A549 (cell line): ENCODE results near the gene HEG1. TPM values are rescaled to one million over a fixed set of nuclear protein-coding genes. Genes with fewer than 3 reads are reported as not detected.

ENCODE experiments used
- ATAC-seq, 2 experiments: fragments of 200-7000 bp in 1 of 2; fragments of >200 bp in 1 of 2; cut with Nextera tagmentation in 1 of 2; cut with Tn5 transposase in 1 of 2; 3 replicates each; pipeline versions ENCODE4 v1.8.0 to v1.9.1; 2018 to 2020; ENCODE audit warnings: mild to moderate bottlenecking in 1 of 2, moderate library complexity in 1 of 2
- CTCF ChIA-PET: fragments of 300-600 bp; sonication (Branson Sonifier 250); formaldehyde crosslinking; extraction: SDS; loops from one replicate; lab custom pipeline; 2021; ENCODE audit warnings: antibody characterized with exemption, inconsistent platforms; lab: Yijun Ruan, JAX
- POLR2A ChIA-PET: fragments of 350-600 bp; formaldehyde crosslinking; extraction: SDS; loops from one replicate; lab custom pipeline; 2021; ENCODE audit warnings: antibody characterized with exemption, inconsistent platforms; lab: Yijun Ruan, JAX
- DNase-seq, 2 experiments: peaks; one replicate each; pipeline versions ENCODE4 v3.0.0 to v3.0.0-alpha.2; 2011 to 2016; ENCODE audit warnings: low read depth in 1 of 2, low spot score in 1 of 2
- FAIRE-seq: peaks from 2 replicates; lab custom pipeline; 2011; peaks lifted over from hg19 to GRCh38; lab: Jason Lieb, UNC
- H3K27ac ChIP-seq, 2 experiments: fragments of >200 bp; sonication (Bioruptor Twin); formaldehyde crosslinking; 3 replicates each; pipeline ENCODE4 v1.5.1; 2016 to 2017
- H3K4me1 ChIP-seq: fragments of >200 bp; sonication (Bioruptor Twin); formaldehyde crosslinking; 3 replicates; pipeline ENCODE4 v1.6.1; 2016
- H3K4me2 ChIP-seq: fragments of >200 bp; sonication (Bioruptor Twin); formaldehyde crosslinking; 3 replicates; pipeline ENCODE4 v1.6.1; 2016
- H3K4me3 ChIP-seq: fragments of >200 bp; sonication (Bioruptor Twin); formaldehyde crosslinking; 3 replicates; pipeline ENCODE4 v1.5.1; 2016
- H3K9me3 ChIP-seq: fragments of >200 bp; sonication (Bioruptor Twin); formaldehyde crosslinking; 3 replicates; pipeline ENCODE4 v1.6.1; 2016
- CBX8 ChIP-seq: fragments of 200-600 bp; sonication (generic); IDR thresholded peaks from 2 replicates; pipeline ENCODE4 v1.6.1; 2016
- CHD4 ChIP-seq: fragments of 200-600 bp; sonication (generic); IDR thresholded peaks from 2 replicates; pipeline ENCODE4 v1.6.1; 2016; ENCODE audit warnings: antibody characterized with exemption, mild to moderate bottlenecking, borderline replicate concordance
- EP300 ChIP-seq, 2 experiments: fragments of >200 bp; sonication (Bioruptor Twin); formaldehyde crosslinking; IDR thresholded peaks; 2 replicates in 1 of 2; 3 replicates in 1 of 2; pipeline ENCODE4 v1.6.1; 2016 to 2017
- FOSB ChIP-seq: fragments of 250-450 bp; sonication (Bioruptor Pico); IDR thresholded peaks from 2 replicates; pipeline ENCODE4 v1.5.0; 2020; ENCODE audit warnings: mild to moderate bottlenecking, moderate library complexity
- GATA3 ChIP-seq: IDR thresholded peaks from 2 replicates; pipeline ENCODE4 v1.6.1; 2012; ENCODE audit warnings: borderline replicate concordance
- HDAC2 ChIP-seq: fragments of 200-600 bp; sonication (generic); IDR thresholded peaks from 2 replicates; pipeline ENCODE4 v1.6.1; 2016
- HOXA7 ChIP-seq: fragments of 250-450 bp; sonication (Bioruptor Pico); IDR thresholded peaks from 2 replicates; pipeline ENCODE4 v1.5.0; 2020; ENCODE audit warnings: mild to moderate bottlenecking, moderate library complexity
- HOXB13 ChIP-seq: fragments of 250-450 bp; sonication (Bioruptor Pico); IDR thresholded peaks from 2 replicates; pipeline ENCODE4 v1.5.0; 2020; ENCODE audit warnings: low read depth, mild to moderate bottlenecking, moderate library complexity
- KDM1A ChIP-seq: fragments of 200-600 bp; sonication (generic); IDR thresholded peaks from 2 replicates; pipeline ENCODE4 v1.6.1; 2016; ENCODE audit warnings: low read depth, mild to moderate bottlenecking
- MAZ ChIP-seq: fragments of 150-350 bp; IDR thresholded peaks from 2 replicates; pipeline ENCODE4 v1.6.1; 2014; ENCODE audit warnings: antibody characterized with exemption, low read depth, low read length, borderline replicate concordance
- NFE2L2 ChIP-seq: fragments of 150-350 bp; conservative IDR thresholded peaks from 2 replicates; pipeline ENCODE4 v1.6.1; 2014; ENCODE audit warnings: low read length
- NR3C1 ChIP-seq: fragments of >200 bp; sonication (Bioruptor Twin); formaldehyde crosslinking; IDR thresholded peaks from 3 replicates; pipeline ENCODE4 v1.6.1; 2017
- RAD21 ChIP-seq, 2 experiments: fragments of >200 bp in 1 of 2; sonication (Bioruptor Twin) in 1 of 2; formaldehyde crosslinking in 1 of 2; IDR thresholded peaks in 1 of 2; conservative IDR thresholded peaks in 1 of 2; 2 replicates in 1 of 2; 3 replicates in 1 of 2; pipeline ENCODE4 v1.6.1; 2012 to 2018; ENCODE audit warnings: inconsistent platforms in 1 of 2
- RCOR1 ChIP-seq: fragments of 150-350 bp; IDR thresholded peaks from 2 replicates; pipeline ENCODE4 v1.6.1; 2014; ENCODE audit warnings: antibody characterized with exemption, low read length, low read depth
- RNF2 ChIP-seq: fragments of 200-600 bp; sonication (generic); IDR thresholded peaks from 2 replicates; pipeline ENCODE4 v1.6.1; 2016; ENCODE audit warnings: low read depth, mild to moderate bottlenecking, antibody characterized with exemption, moderate library complexity, borderline replicate concordance
- SMC3 ChIP-seq: fragments of >200 bp; sonication (Bioruptor Twin); formaldehyde crosslinking; IDR thresholded peaks from 3 replicates; pipeline ENCODE4 v1.6.1; 2018; ENCODE audit warnings: inconsistent platforms
- ZC3H11A ChIP-seq: fragments of 450-650 bp; IDR thresholded peaks from 2 replicates; pipeline ENCODE4 v1.6.1; 2014; ENCODE audit warnings: antibody characterized with exemption, mild to moderate bottlenecking
- WGBS: methylation state at CpG from one replicate; pipeline ENCODE4 v1.1.6; 2017; ENCODE audit errors: missing lambda C conversion rate; 5-methylcytosine and 5-hydroxymethylcytosine counted together
- polyA plus RNA-seq, 4 experiments: library from polyadenylated mRNA; depleted of rRNA in 3 of 4; stranded (reverse); fragments of >200 nt; fragmentation: RNase III in 1 of 4; extraction: RNeasy Plus Mini Kit Qiagen cat#74134 plus additional on column Dnase treatment in 1 of 4; gene quantifications; 2 replicates in 3 of 4; 3 replicates in 1 of 4; pipeline ENCODE4 v1.2.3, GENCODE V29; 2011 to 2017
- TF ChIP-seq, protein P1 (sequence below): fragments of 250-450 bp; sonication (Bioruptor Pico); IDR thresholded peaks from 2 replicates; pipeline ENCODE4 v1.5.0; 2021; ENCODE audit warnings: mild to moderate bottlenecking, moderate library complexity, borderline replicate concordance
- TF ChIP-seq, protein P2 (sequence below): fragments of 150-350 bp; IDR thresholded peaks from 2 replicates; pipeline ENCODE4 v1.6.1; 2014; ENCODE audit warnings: low read depth, mild to moderate bottlenecking, low read length
- TF ChIP-seq, protein P3 (sequence below): fragments of >200 bp; sonication (Bioruptor Twin); formaldehyde crosslinking; IDR thresholded peaks from 3 replicates; pipeline ENCODE4 v1.6.1; 2016
- TF ChIP-seq, protein P4 (sequence below): IDR thresholded peaks from 2 replicates; pipeline ENCODE4 v1.6.1; 2012

Gene HEG1
- polyA plus RNA-seq, 2 of the 4 experiments (the other 2 are of a cell fraction): 5.4 to 5.6 TPM

DNA sequence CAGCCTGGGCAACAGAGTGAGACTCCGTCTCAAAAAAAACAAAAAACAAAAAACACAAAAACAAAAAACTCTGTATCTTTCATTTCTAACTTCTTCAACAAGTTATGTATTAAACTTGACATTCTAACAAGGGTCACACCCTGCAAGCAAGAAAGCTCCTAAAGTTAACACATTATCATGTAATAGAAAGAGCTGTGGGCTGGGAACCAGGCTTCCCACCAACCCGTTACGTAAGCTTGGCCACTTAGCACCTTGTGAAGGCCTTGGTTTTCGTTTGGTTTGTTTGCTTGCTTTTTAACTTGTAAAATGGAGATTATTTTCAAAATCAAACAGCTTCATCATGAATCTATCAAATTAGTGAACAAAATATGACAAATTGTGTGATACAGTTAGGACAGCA lies 47.0 kb downstream of the HEG1 start:
- ChIA-PET POLR2A (interaction anchor here (0.6 to 0.7 kb wide), 2 partner anchors 62 to 587 kb away, joined by 3 to 4 read pairs; no protein-coding TSS in a partner anchor), CTCF (interaction anchor here (1.2 to 1.3 kb wide), 2 partner anchors 14 to 29 kb away, joined by 3 to 6 read pairs; no protein-coding TSS in a partner anchor)
- H3K4me3 ChIP-seq: no peak overlapping the region
- TF ChIP-seq MAZ (no peak), FOSB (CRISPR knock-in tag) (no peak), KDM1A (no peak), EP300 (IDR thresholded peaks at IDR 0.05) (no peak), HOXA7 (CRISPR knock-in tag) (no peak), RCOR1 (no peak), SMC3 (no peak), CHD4 (no peak), RAD21 (conservative IDR thresholded peaks at IDR 0.05 in 1 of 2, IDR thresholded peaks at IDR 0.05 in 1 of 2) (no peak), NFE2L2 (no peak)
- TF ChIP-seq, protein P1, sequence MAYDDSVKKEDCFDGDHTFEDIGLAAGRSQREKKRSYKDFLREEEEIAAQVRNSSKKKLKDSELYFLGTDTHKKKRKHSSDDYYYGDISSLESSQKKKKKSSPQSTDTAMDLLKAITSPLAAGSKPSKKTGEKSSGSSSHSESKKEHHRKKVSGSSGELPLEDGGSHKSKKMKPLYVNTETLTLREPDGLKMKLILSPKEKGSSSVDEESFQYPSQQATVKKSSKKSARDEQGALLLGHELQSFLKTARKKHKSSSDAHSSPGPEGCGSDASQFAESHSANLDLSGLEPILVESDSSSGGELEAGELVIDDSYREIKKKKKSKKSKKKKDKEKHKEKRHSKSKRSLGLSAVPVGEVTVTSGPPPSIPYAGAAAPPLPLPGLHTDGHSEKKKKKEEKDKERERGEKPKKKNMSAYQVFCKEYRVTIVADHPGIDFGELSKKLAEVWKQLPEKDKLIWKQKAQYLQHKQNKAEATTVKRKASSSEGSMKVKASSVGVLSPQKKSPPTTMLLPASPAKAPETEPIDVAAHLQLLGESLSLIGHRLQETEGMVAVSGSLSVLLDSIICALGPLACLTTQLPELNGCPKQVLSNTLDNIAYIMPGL (CRISPR knock-in tag): no peak
- FAIRE-seq: no peak
- H3K9me3 ChIP-seq: no peaks in the 10 kb centered on the region
- no peak overlapping the region for H3K4me2 ChIP-seq
- WGBS: 85% methylated on average over 4 of the region's 4 CpGs
- no peaks in the 10 kb centered on the region for H3K4me1 ChIP-seq
- DNase-seq: no peak
- ATAC-seq: no peak
- no peak overlapping the region for H3K27ac ChIP-seq

DNA sequence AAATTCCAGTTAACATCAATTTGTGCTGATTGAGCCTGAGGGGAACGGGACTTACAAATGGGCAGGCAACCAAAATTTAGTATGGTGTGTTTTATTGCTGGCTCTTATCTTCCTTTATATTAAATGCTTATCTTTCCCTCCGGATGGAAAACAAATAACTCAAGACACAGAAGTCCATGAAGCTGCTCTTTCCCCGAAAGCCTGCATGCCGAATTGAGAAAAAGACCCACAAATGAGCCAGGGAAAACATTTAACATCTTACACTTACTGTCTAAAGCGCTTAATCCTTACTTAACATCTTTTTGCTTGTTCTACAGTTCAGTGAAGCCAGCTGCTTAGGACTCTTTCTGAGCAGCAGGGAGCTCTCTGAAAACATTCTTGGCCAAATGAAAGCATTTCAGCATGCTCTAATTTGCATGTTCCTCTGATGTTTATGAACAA lies 49.5 kb downstream of the HEG1 start:
- TF ChIP-seq ZC3H11A (no peak), CBX8 (no peak), CHD4 (no peak), RNF2 (no peak), RCOR1 (no peak), HOXB13 (CRISPR knock-in tag) (no peak), HDAC2 (no peak), EP300 (IDR thresholded peaks at IDR 0.05) (no peak), GATA3 (no peak), KDM1A (no peak), NR3C1 (no peak)
- TF ChIP-seq, protein P2, sequence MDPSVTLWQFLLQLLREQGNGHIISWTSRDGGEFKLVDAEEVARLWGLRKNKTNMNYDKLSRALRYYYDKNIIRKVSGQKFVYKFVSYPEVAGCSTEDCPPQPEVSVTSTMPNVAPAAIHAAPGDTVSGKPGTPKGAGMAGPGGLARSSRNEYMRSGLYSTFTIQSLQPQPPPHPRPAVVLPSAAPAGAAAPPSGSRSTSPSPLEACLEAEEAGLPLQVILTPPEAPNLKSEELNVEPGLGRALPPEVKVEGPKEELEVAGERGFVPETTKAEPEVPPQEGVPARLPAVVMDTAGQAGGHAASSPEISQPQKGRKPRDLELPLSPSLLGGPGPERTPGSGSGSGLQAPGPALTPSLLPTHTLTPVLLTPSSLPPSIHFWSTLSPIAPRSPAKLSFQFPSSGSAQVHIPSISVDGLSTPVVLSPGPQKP: no peak
- TF ChIP-seq, protein P3, sequence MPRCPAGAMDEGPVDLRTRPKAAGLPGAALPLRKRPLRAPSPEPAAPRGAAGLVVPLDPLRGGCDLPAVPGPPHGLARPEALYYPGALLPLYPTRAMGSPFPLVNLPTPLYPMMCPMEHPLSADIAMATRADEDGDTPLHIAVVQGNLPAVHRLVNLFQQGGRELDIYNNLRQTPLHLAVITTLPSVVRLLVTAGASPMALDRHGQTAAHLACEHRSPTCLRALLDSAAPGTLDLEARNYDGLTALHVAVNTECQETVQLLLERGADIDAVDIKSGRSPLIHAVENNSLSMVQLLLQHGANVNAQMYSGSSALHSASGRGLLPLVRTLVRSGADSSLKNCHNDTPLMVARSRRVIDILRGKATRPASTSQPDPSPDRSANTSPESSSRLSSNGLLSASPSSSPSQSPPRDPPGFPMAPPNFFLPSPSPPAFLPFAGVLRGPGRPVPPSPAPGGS: no peak
- TF ChIP-seq, protein P4, sequence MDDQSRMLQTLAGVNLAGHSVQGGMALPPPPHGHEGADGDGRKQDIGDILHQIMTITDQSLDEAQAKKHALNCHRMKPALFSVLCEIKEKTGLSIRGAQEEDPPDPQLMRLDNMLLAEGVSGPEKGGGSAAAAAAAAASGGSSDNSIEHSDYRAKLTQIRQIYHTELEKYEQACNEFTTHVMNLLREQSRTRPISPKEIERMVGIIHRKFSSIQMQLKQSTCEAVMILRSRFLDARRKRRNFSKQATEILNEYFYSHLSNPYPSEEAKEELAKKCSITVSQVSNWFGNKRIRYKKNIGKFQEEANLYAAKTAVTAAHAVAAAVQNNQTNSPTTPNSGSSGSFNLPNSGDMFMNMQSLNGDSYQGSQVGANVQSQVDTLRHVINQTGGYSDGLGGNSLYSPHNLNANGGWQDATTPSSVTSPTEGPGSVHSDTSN: no peak
- WGBS: 94% methylated on average over 5 of the region's 5 CpGs
- DNase-seq (no peak), FAIRE-seq (no peak), ATAC-seq (no peak)
- Histone ChIP-seq H3K9me3 (no peaks in the 10 kb centered on the region), H3K4me3 (no peak overlapping the region), H3K4me2 (no peak overlapping the region), H3K4me1 (0 out of 3 replicates have a peak, but pooled peaks cover 6% of the 10 kb centered on the region), H3K27ac (no peak overlapping the region)
- ChIA-PET CTCF (interaction anchor here (0.6 to 1.1 kb wide), 3 partner anchors 11 to 50 kb away, joined by 3 read pairs; no protein-coding TSS in a partner anchor), POLR2A (no interaction called here)
